Trophoblast cell (in vitro differentiated cells and primary cell): Measurements from ENCODE around the gene ATAD3A.

ENCODE experiments used
- DNase-seq, 2 donors: peaks; one replicate each; pipeline ENCODE4 v3.0.0-alpha.2; 2016
- H2AFZ ChIP-seq: 2 replicates; pipeline ENCODE4 v1.6.1; 2013; ENCODE audit warnings: low read length, moderate library complexity, mild to moderate bottlenecking; ENCODE audit not compliant: insufficient read depth, poor library complexity
- H2AK5ac ChIP-seq: 2 replicates; pipeline ENCODE4 v1.6.1; 2013; ENCODE audit warnings: mild to moderate bottlenecking, low read length
- H2BK120ac ChIP-seq: 2 replicates; pipeline ENCODE4 v1.6.1; 2013; ENCODE audit warnings: low read length, mild to moderate bottlenecking, moderate library complexity; ENCODE audit not compliant: insufficient read depth, poor library complexity
- H2BK12ac ChIP-seq: 2 replicates; pipeline ENCODE4 v1.6.1; 2013; ENCODE audit warnings: mild to moderate bottlenecking, low read length, moderate library complexity
- H2BK5ac ChIP-seq: 2 replicates; pipeline ENCODE4 v1.6.1; 2013; ENCODE audit warnings: low read length, low read depth, moderate library complexity, mild to moderate bottlenecking; ENCODE audit not compliant: poor library complexity
- H3K14ac ChIP-seq: 2 replicates; pipeline ENCODE4 v1.6.1; 2013; ENCODE audit warnings: mild to moderate bottlenecking, low read length
- H3K18ac ChIP-seq: 2 replicates; pipeline ENCODE4 v1.6.1; 2013; ENCODE audit warnings: mild to moderate bottlenecking, low read length
- H3K23ac ChIP-seq: 2 replicates; pipeline ENCODE4 v1.6.1; 2013; ENCODE audit warnings: low read length
- H3K27ac ChIP-seq: 2 replicates; pipeline ENCODE4 v1.5.1; 2013; ENCODE audit warnings: low read depth, mild to moderate bottlenecking, inconsistent platforms, low read length, moderate library complexity
- H3K27me3 ChIP-seq: 2 replicates; pipeline ENCODE4 v1.6.1; 2013; ENCODE audit warnings: inconsistent platforms, mild to moderate bottlenecking, low read length, moderate library complexity; ENCODE audit not compliant: insufficient read depth
- H3K36me3 ChIP-seq, 2 experiments: 1 replicate in 1 of 2; 2 replicates in 1 of 2; pipeline ENCODE4 v1.6.1; 2013; ENCODE audit warnings: low read length in 2 of 2, mild to moderate bottlenecking in 2 of 2, moderate library complexity in 1 of 2; ENCODE audit not compliant: insufficient read depth in 2 of 2, control insufficient read depth in 1 of 2
- H3K4ac ChIP-seq: 2 replicates; pipeline ENCODE4 v1.6.1; 2013; ENCODE audit warnings: low read depth, mild to moderate bottlenecking, low read length, moderate library complexity
- H3K4me1 ChIP-seq, 2 experiments: 1 replicate in 1 of 2; 2 replicates in 1 of 2; pipeline ENCODE4 v1.6.1; 2013; ENCODE audit warnings: low read length in 2 of 2, mild to moderate bottlenecking in 2 of 2, moderate library complexity in 1 of 2; ENCODE audit not compliant: insufficient read depth in 2 of 2, control insufficient read depth in 1 of 2
- H3K4me2 ChIP-seq: 2 replicates; pipeline ENCODE4 v1.6.1; 2013; ENCODE audit warnings: inconsistent platforms, mild to moderate bottlenecking, low read length, moderate library complexity
- H3K4me3 ChIP-seq: 2 replicates; pipeline ENCODE4 v1.5.1; 2013; ENCODE audit warnings: mild to moderate bottlenecking, low read depth, low read length, inconsistent platforms
- H3K79me1 ChIP-seq: one replicate; pipeline ENCODE4 v1.6.1; 2013; ENCODE audit warnings: low read length
- H3K79me2 ChIP-seq: 2 replicates; pipeline ENCODE4 v1.6.1; 2013; ENCODE audit warnings: low read length, mild to moderate bottlenecking; ENCODE audit not compliant: control insufficient read depth, insufficient read depth, poor library complexity
- H3K9ac ChIP-seq: 2 replicates; pipeline ENCODE4 v1.6.1; 2013; ENCODE audit warnings: mild to moderate bottlenecking, low read length
- H3K9me3 ChIP-seq: 2 replicates; pipeline ENCODE4 v1.6.1; 2013; ENCODE audit warnings: low read depth, mild to moderate bottlenecking, control low read depth, inconsistent platforms, low read length; ENCODE audit not compliant: insufficient read depth
- H4K12ac ChIP-seq: 2 replicates; pipeline ENCODE4 v1.6.1; 2013; ENCODE audit warnings: low read depth, mild to moderate bottlenecking, low read length, moderate library complexity
- H4K8ac ChIP-seq: 2 replicates; pipeline ENCODE4 v1.6.1; 2013; ENCODE audit warnings: low read depth, mild to moderate bottlenecking, low read length, moderate library complexity
- H4K91ac ChIP-seq: one replicate; pipeline ENCODE4 v1.6.1; 2013; ENCODE audit warnings: low read depth, mild to moderate bottlenecking, low read length, moderate library complexity
- WGBS: extraction: QIAGEN DNeasy Blood & Tissue Kit; methylation state at CpG from one replicate; pipeline ENCODE4 v1.1.7; 2013; ENCODE audit warnings: missing lambda C conversion rate; ENCODE audit not compliant: insufficient read length, insufficient coverage; ENCODE audit errors: extremely low coverage; 5-methylcytosine and 5-hydroxymethylcytosine counted together

The ATAD3A gene

DNA sequence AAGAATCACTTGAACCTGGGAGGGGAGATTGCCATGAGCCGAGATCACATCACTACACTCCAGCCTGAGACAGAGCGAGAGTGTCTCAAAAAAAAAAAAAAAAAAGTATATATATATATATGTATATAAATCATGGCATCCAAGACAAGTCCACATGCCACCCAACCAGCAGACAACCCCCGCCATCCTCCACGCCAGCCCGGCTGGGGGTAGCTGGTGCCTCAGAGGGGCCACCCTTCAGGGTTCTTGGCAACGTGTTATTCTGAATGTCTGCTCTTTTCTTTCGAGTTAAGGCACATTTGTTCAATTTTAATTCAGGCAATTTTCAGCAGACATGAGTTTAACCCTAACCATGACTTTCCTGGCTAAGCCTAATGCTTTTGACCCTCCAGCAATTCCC is 38.1 kb downstream of the ATAD3A start:
- WGBS, result no CpG with 5 or more reads among the region's 7 CpGs
- Histone ChIP-seq H3K9me3 (no peaks in the 10 kb centered on the region), H2BK120ac (no peak overlapping the region)

GRCh38 chr1:1550591-1551432 is 38.9 kb downstream of the ATAD3A start:
- H3K18ac ChIP-seq, result peak overlapping the region; percentile 30
- no peaks in the 10 kb centered on the region for H3K79me1 ChIP-seq
- H3K79me2 ChIP-seq, result no peaks in the 10 kb centered on the region
- no peak overlapping the region for H3K27ac ChIP-seq
- no peak overlapping the region for H3K14ac ChIP-seq
- H2BK12ac ChIP-seq, result no peak overlapping the region
- H4K8ac ChIP-seq, result no peak overlapping the region
- H3K4ac ChIP-seq, result no peak overlapping the region
- no peak overlapping the region for H2BK5ac ChIP-seq
- no peak overlapping the region for H2BK120ac ChIP-seq
- no peak overlapping the region for H2AFZ ChIP-seq
- no peaks in the 10 kb centered on the region for H3K27me3 ChIP-seq
- H4K12ac ChIP-seq, result peak overlapping the region; percentile 16
- no peak for DNase-seq
- no peaks in the 10 kb centered on the region for H3K9me3 ChIP-seq
- H3K4me1 ChIP-seq, result no peaks in the 10 kb centered on the region
- no CpG with 5 or more reads among the region's 15 CpGs for WGBS
- no peak overlapping the region for H4K91ac ChIP-seq
- H3K4me3 ChIP-seq, result no peak overlapping the region
- no peak overlapping the region for H2AK5ac ChIP-seq
- H3K36me3 ChIP-seq, result peaks cover 30 to 35% of the 10 kb centered on the region in 2 experiments
- no peak overlapping the region for H3K23ac ChIP-seq
- no peak overlapping the region for H3K9ac ChIP-seq
- no peak overlapping the region for H3K4me2 ChIP-seq

More for the DNA sequence above, 38.1 kb downstream of the ATAD3A start:
- no peak for DNase-seq
- Histone ChIP-seq H3K36me3 (peaks cover 27 to 34% of the 10 kb centered on the region in 2 experiments), H3K14ac (no peak overlapping the region), H3K4me3 (no peak overlapping the region), H4K8ac (no peak overlapping the region), H3K9ac (no peak overlapping the region), H3K23ac (no peak overlapping the region), H2BK5ac (no peak overlapping the region), H2BK12ac (no peak overlapping the region), H4K12ac (no peak overlapping the region), H3K79me1 (no peaks in the 10 kb centered on the region), H4K91ac (no peak overlapping the region), H3K27me3 (no peaks in the 10 kb centered on the region), H3K4me1 (no peaks in the 10 kb centered on the region), H2AFZ (no peak overlapping the region), H3K4me2 (no peak overlapping the region), H3K4ac (no peak overlapping the region), H3K79me2 (no peaks in the 10 kb centered on the region), H3K27ac (no peak overlapping the region), H3K18ac (no peak overlapping the region), H2AK5ac (no peak overlapping the region)

DNA sequence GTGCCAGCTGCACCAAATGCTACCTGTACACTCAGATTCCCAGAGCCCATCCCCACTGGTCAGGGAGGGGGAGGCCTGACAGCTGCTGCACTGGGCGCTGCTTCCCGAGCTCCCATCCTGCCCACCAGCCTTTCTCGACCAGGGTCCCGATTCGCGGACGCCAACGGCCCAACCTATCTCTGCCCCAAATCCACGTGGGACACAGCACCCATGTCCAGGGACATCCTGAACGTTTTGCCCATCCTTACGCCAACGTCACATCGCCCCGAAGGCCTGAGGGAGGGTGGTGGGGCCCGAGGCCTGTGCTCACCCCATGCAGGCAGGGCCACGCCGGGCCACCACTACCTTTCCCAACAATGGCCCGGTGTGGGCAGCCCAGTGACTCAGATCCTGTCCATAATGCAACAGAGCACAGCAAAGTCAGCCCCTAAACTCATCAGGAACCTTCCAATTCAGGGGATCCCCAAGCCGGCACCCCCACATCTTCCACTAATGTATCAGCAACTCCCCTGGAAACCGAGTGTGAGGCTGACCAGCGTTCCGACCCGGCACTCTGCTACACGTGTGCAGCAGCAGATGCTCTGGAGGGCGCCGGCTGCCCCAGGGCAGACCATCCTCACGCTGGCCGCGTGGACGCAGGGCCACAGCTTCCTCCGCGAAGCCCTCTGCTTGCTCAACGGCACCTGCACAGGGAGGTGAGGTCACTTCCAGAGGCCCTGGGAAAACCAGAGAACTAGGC is 39.7 kb downstream of the ATAD3A start:
- H2AFZ ChIP-seq, result no peak overlapping the region
- H3K9me3 ChIP-seq, result no peaks in the 10 kb centered on the region
- H3K79me2 ChIP-seq, result no peaks in the 10 kb centered on the region
- no peak overlapping the region for H4K12ac ChIP-seq
- no peak overlapping the region for H3K27ac ChIP-seq
- H3K4me1 ChIP-seq, result no peaks in the 10 kb centered on the region
- H2BK120ac ChIP-seq, result no peak overlapping the region
- no peak overlapping the region for H2BK12ac ChIP-seq
- DNase-seq, result no peak
- H2AK5ac ChIP-seq, result no peak overlapping the region
- H3K14ac ChIP-seq, result no peak overlapping the region
- no CpG with 5 or more reads among the region's 33 CpGs for WGBS
- no peak overlapping the region for H3K4me2 ChIP-seq
- H2BK5ac ChIP-seq, result no peak overlapping the region
- H3K27me3 ChIP-seq, result no peaks in the 10 kb centered on the region
- no peak overlapping the region for H3K18ac ChIP-seq
- peaks cover 28 to 32% of the 10 kb centered on the region in 2 experiments for H3K36me3 ChIP-seq
- no peaks in the 10 kb centered on the region for H3K79me1 ChIP-seq
- H4K91ac ChIP-seq, result no peak overlapping the region
- no peak overlapping the region for H4K8ac ChIP-seq
- no peak overlapping the region for H3K4me3 ChIP-seq
- no peak overlapping the region for H3K23ac ChIP-seq
- no peak overlapping the region for H3K4ac ChIP-seq
- no peak overlapping the region for H3K9ac ChIP-seq

- H3K4ac ChIP-seq, result no peak overlapping the region
- no peak overlapping the region for H4K91ac ChIP-seq
- H3K4me1 ChIP-seq, result no peaks in the 10 kb centered on the region
- H3K79me1 ChIP-seq, result no peaks in the 10 kb centered on the region
- no peak overlapping the region for H3K27ac ChIP-seq
- no peak overlapping the region for H2AK5ac ChIP-seq
- no peak overlapping the region for H3K9ac ChIP-seq
- no CpG with 5 or more reads among the region's 10 CpGs for WGBS
- no peak overlapping the region for H2AFZ ChIP-seq
- H3K4me2 ChIP-seq, result no peak overlapping the region
- H2BK5ac ChIP-seq, result no peak overlapping the region
- no peak overlapping the region for H2BK12ac ChIP-seq
- no peaks in the 10 kb centered on the region for H3K79me2 ChIP-seq
- no peak overlapping the region for H4K12ac ChIP-seq
- H3K36me3 ChIP-seq, result peaks cover 25 to 30% of the 10 kb centered on the region in 2 experiments
- no peaks in the 10 kb centered on the region for H3K9me3 ChIP-seq
- no peaks in the 10 kb centered on the region for H3K27me3 ChIP-seq
- no peak overlapping the region for H3K14ac ChIP-seq
- H4K8ac ChIP-seq, result no peak overlapping the region
- H3K18ac ChIP-seq, result no peak overlapping the region
- no peak for DNase-seq
- H2BK120ac ChIP-seq, result no peak overlapping the region
- H3K23ac ChIP-seq, result no peak overlapping the region
- H3K4me3 ChIP-seq, result no peak overlapping the region
Observed at GRCh38 chr1:1552263-1552639, 40.3 kb downstream of the ATAD3A start.
